Loucy (cell line): ENCODE data around the gene KLHL17.

ENCODE experiments used
- H2AFZ ChIP-seq: fragments of 200-600 bp; sonication (generic); 2 replicates; pipeline ENCODE4 v1.6.0; 2016; ENCODE audit warnings: antibody characterized with exemption, mild to moderate bottlenecking, low read length, moderate library complexity
- H3F3A ChIP-seq: fragments of 200-600 bp; 2 replicates; pipeline ENCODE4 v1.6.0; 2016; ENCODE audit warnings: antibody characterized with exemption, low read depth, mild to moderate bottlenecking
- H3K27me3 ChIP-seq: fragments of 200-600 bp; sonication (generic); 2 replicates; pipeline ENCODE4 v1.6.1; 2014; ENCODE audit warnings: low read length, mild to moderate bottlenecking; ENCODE audit not compliant: insufficient read depth, poor library complexity, severe bottlenecking
- H3K36me3 ChIP-seq: fragments of 200-600 bp; sonication (generic); 2 replicates; pipeline ENCODE4 v1.6.1; 2016; ENCODE audit warnings: low read length; ENCODE audit not compliant: insufficient read depth
- H3K4me1 ChIP-seq: fragments of 200-600 bp; sonication (generic); 2 replicates; pipeline ENCODE4 v1.5.1; 2014; ENCODE audit warnings: low read length, mild to moderate bottlenecking; ENCODE audit not compliant: insufficient read depth, poor library complexity, severe bottlenecking
- H3K4me2 ChIP-seq: fragments of 200-600 bp; sonication (generic); 2 replicates; pipeline ENCODE4 v1.6.0; 2014; ENCODE audit warnings: antibody characterized with exemption, low read length, low read depth, mild to moderate bottlenecking; ENCODE audit not compliant: poor library complexity, severe bottlenecking
- H3K4me3 ChIP-seq: fragments of 200-600 bp; sonication (generic); 2 replicates; pipeline ENCODE4 v1.5.1; 2014; ENCODE audit warnings: low read length, mild to moderate bottlenecking, mixed read lengths; ENCODE audit not compliant: poor library complexity, severe bottlenecking
- H3K79me2 ChIP-seq: fragments of 200-600 bp; sonication (generic); 2 replicates; pipeline ENCODE4 v1.6.1; 2014; ENCODE audit warnings: low read length; ENCODE audit not compliant: insufficient read depth
- H3K9ac ChIP-seq: fragments of 200-600 bp; sonication (generic); 2 replicates; pipeline ENCODE4 v1.6.0; 2014; ENCODE audit warnings: mild to moderate bottlenecking, low read depth, low read length, moderate library complexity; ENCODE audit not compliant: poor library complexity, severe bottlenecking
- H3K9me2 ChIP-seq: fragments of 200-600 bp; sonication (generic); replicated peaks from 2 replicates; pipeline ENCODE4 v1.6.1; 2016; ENCODE audit warnings: low read depth, low read length, mixed read lengths
- H3K9me3 ChIP-seq: fragments of 200-600 bp; sonication (generic); 2 replicates; pipeline ENCODE4 v1.6.1; 2014; ENCODE audit warnings: mild to moderate bottlenecking, antibody characterized with exemption, low read length, low read depth; ENCODE audit not compliant: insufficient read depth
- H4K20me1 ChIP-seq: fragments of 200-600 bp; sonication (generic); 2 replicates; pipeline ENCODE4 v1.6.0; 2014; ENCODE audit warnings: antibody characterized with exemption, low read length, mild to moderate bottlenecking; ENCODE audit not compliant: insufficient read depth, poor library complexity, severe bottlenecking
- CTCF ChIP-seq: fragments of 200-600 bp; sonication (generic); conservative IDR thresholded peaks from 2 replicates; pipeline ENCODE4 v1.5.1; 2014; ENCODE audit warnings: mild to moderate bottlenecking, antibody characterized with exemption, low read length
- EZH2phosphoT487 ChIP-seq: fragments of 200-600 bp; IDR thresholded peaks from 2 replicates; pipeline ENCODE4 v1.6.1; 2018; ENCODE audit warnings: antibody characterized with exemption, mild to moderate bottlenecking, moderate library complexity, borderline replicate concordance

KLHL17 gene

GRCh38 chr1:931380-932172, 28.8 kb upstream of the KLHL17 start:
- H4K20me1 ChIP-seq, result no peaks in the 10 kb centered on the region
- peak overlapping the region; percentile 44 for H3K4me2 ChIP-seq
- no peaks in the 10 kb centered on the region for H3K36me3 ChIP-seq
- peaks cover 17% of the 10 kb centered on the region for H3K4me1 ChIP-seq
- no peak overlapping the region for H3K4me3 ChIP-seq
- no peak overlapping the region for H2AFZ ChIP-seq
- no peaks in the 10 kb centered on the region for H3K27me3 ChIP-seq
- no peaks in the 10 kb centered on the region for H3K79me2 ChIP-seq
- TF ChIP-seq CTCF, result no peak
- no peak for TF ChIP-seq EZH2phosphoT487
- no peaks in the 10 kb centered on the region for H3K9me2 ChIP-seq
- H3K9me3 ChIP-seq, result no peaks in the 10 kb centered on the region
- no peaks in the 10 kb centered on the region for H3F3A ChIP-seq
- H3K9ac ChIP-seq, result peak overlapping the region; percentile 25

- H3K36me3 ChIP-seq, result no peaks in the 10 kb centered on the region
- peak overlapping the region; percentile 44 for H3K4me2 ChIP-seq
- H3K27me3 ChIP-seq, result no peaks in the 10 kb centered on the region
- H3K9ac ChIP-seq, result no peak overlapping the region
- H3F3A ChIP-seq, result no peaks in the 10 kb centered on the region
- H3K9me2 ChIP-seq, result no peaks in the 10 kb centered on the region
- H3K9me3 ChIP-seq, result no peaks in the 10 kb centered on the region
- TF ChIP-seq EZH2phosphoT487 (no peak), CTCF (no peak)
- H3K4me3 ChIP-seq, result no peak overlapping the region
- no peaks in the 10 kb centered on the region for H3K79me2 ChIP-seq
- H4K20me1 ChIP-seq, result no peaks in the 10 kb centered on the region
- no peak overlapping the region for H2AFZ ChIP-seq
- H3K4me1 ChIP-seq, result peaks cover 17% of the 10 kb centered on the region
Measured at GRCh38 chr1:932173-932510, 28.2 kb upstream of the KLHL17 start.

GRCh38 chr1:932776-933602, 27.4 kb upstream of the KLHL17 start:
- H3F3A ChIP-seq, result no peaks in the 10 kb centered on the region
- H3K9me2 ChIP-seq, result no peaks in the 10 kb centered on the region
- no peaks in the 10 kb centered on the region for H3K79me2 ChIP-seq
- no peak overlapping the region for H3K9ac ChIP-seq
- no peaks in the 10 kb centered on the region for H3K27me3 ChIP-seq
- H3K4me2 ChIP-seq, result no peak overlapping the region
- H3K4me3 ChIP-seq, result no peak overlapping the region
- peaks cover 17% of the 10 kb centered on the region for H3K4me1 ChIP-seq
- H4K20me1 ChIP-seq, result no peaks in the 10 kb centered on the region
- TF ChIP-seq EZH2phosphoT487, result no peak
- TF ChIP-seq CTCF, result no peak
- no peak overlapping the region for H2AFZ ChIP-seq
- H3K36me3 ChIP-seq, result no peaks in the 10 kb centered on the region
- no peaks in the 10 kb centered on the region for H3K9me3 ChIP-seq
